Trophoblast cell (in vitro differentiated cells and primary cell): Measurements from ENCODE around the gene SHFL.

ENCODE experiments used
- DNase-seq, 2 donors: peaks; one replicate each; pipeline ENCODE4 v3.0.0-alpha.2; 2016
- H2AFZ ChIP-seq: 2 replicates; pipeline ENCODE4 v1.6.1; 2013; ENCODE audit warnings: low read length, moderate library complexity, mild to moderate bottlenecking; ENCODE audit not compliant: insufficient read depth, poor library complexity
- H2AK5ac ChIP-seq: 2 replicates; pipeline ENCODE4 v1.6.1; 2013; ENCODE audit warnings: mild to moderate bottlenecking, low read length
- H2BK120ac ChIP-seq: 2 replicates; pipeline ENCODE4 v1.6.1; 2013; ENCODE audit warnings: low read length, mild to moderate bottlenecking, moderate library complexity; ENCODE audit not compliant: insufficient read depth, poor library complexity
- H2BK12ac ChIP-seq: 2 replicates; pipeline ENCODE4 v1.6.1; 2013; ENCODE audit warnings: mild to moderate bottlenecking, low read length, moderate library complexity
- H2BK5ac ChIP-seq: 2 replicates; pipeline ENCODE4 v1.6.1; 2013; ENCODE audit warnings: low read length, low read depth, moderate library complexity, mild to moderate bottlenecking; ENCODE audit not compliant: poor library complexity
- H3K14ac ChIP-seq: 2 replicates; pipeline ENCODE4 v1.6.1; 2013; ENCODE audit warnings: mild to moderate bottlenecking, low read length
- H3K18ac ChIP-seq: 2 replicates; pipeline ENCODE4 v1.6.1; 2013; ENCODE audit warnings: mild to moderate bottlenecking, low read length
- H3K23ac ChIP-seq: 2 replicates; pipeline ENCODE4 v1.6.1; 2013; ENCODE audit warnings: low read length
- H3K27ac ChIP-seq: 2 replicates; pipeline ENCODE4 v1.5.1; 2013; ENCODE audit warnings: low read depth, mild to moderate bottlenecking, inconsistent platforms, low read length, moderate library complexity
- H3K27me3 ChIP-seq: 2 replicates; pipeline ENCODE4 v1.6.1; 2013; ENCODE audit warnings: inconsistent platforms, mild to moderate bottlenecking, low read length, moderate library complexity; ENCODE audit not compliant: insufficient read depth
- H3K36me3 ChIP-seq, 2 experiments: 1 replicate in 1 of 2; 2 replicates in 1 of 2; pipeline ENCODE4 v1.6.1; 2013; ENCODE audit warnings: low read length in 2 of 2, mild to moderate bottlenecking in 2 of 2, moderate library complexity in 1 of 2; ENCODE audit not compliant: insufficient read depth in 2 of 2, control insufficient read depth in 1 of 2
- H3K4ac ChIP-seq: 2 replicates; pipeline ENCODE4 v1.6.1; 2013; ENCODE audit warnings: low read depth, mild to moderate bottlenecking, low read length, moderate library complexity
- H3K4me1 ChIP-seq, 2 experiments: 1 replicate in 1 of 2; 2 replicates in 1 of 2; pipeline ENCODE4 v1.6.1; 2013; ENCODE audit warnings: low read length in 2 of 2, mild to moderate bottlenecking in 2 of 2, moderate library complexity in 1 of 2; ENCODE audit not compliant: insufficient read depth in 2 of 2, control insufficient read depth in 1 of 2
- H3K4me2 ChIP-seq: 2 replicates; pipeline ENCODE4 v1.6.1; 2013; ENCODE audit warnings: inconsistent platforms, mild to moderate bottlenecking, low read length, moderate library complexity
- H3K4me3 ChIP-seq: 2 replicates; pipeline ENCODE4 v1.5.1; 2013; ENCODE audit warnings: mild to moderate bottlenecking, low read depth, low read length, inconsistent platforms
- H3K79me1 ChIP-seq: one replicate; pipeline ENCODE4 v1.6.1; 2013; ENCODE audit warnings: low read length
- H3K79me2 ChIP-seq: 2 replicates; pipeline ENCODE4 v1.6.1; 2013; ENCODE audit warnings: low read length, mild to moderate bottlenecking; ENCODE audit not compliant: control insufficient read depth, insufficient read depth, poor library complexity
- H3K9ac ChIP-seq: 2 replicates; pipeline ENCODE4 v1.6.1; 2013; ENCODE audit warnings: mild to moderate bottlenecking, low read length
- H3K9me3 ChIP-seq: 2 replicates; pipeline ENCODE4 v1.6.1; 2013; ENCODE audit warnings: low read depth, mild to moderate bottlenecking, control low read depth, inconsistent platforms, low read length; ENCODE audit not compliant: insufficient read depth
- H4K12ac ChIP-seq: 2 replicates; pipeline ENCODE4 v1.6.1; 2013; ENCODE audit warnings: low read depth, mild to moderate bottlenecking, low read length, moderate library complexity
- H4K8ac ChIP-seq: 2 replicates; pipeline ENCODE4 v1.6.1; 2013; ENCODE audit warnings: low read depth, mild to moderate bottlenecking, low read length, moderate library complexity
- H4K91ac ChIP-seq: one replicate; pipeline ENCODE4 v1.6.1; 2013; ENCODE audit warnings: low read depth, mild to moderate bottlenecking, low read length, moderate library complexity
- WGBS: extraction: QIAGEN DNeasy Blood & Tissue Kit; methylation state at CpG from one replicate; pipeline ENCODE4 v1.1.7; 2013; ENCODE audit warnings: missing lambda C conversion rate; ENCODE audit not compliant: insufficient read length, insufficient coverage; ENCODE audit errors: extremely low coverage; 5-methylcytosine and 5-hydroxymethylcytosine counted together

The SHFL gene

GRCh38 chr19:10107254-10107653 is 21.1 kb downstream of the SHFL start:
- DNase-seq, result no peak
- Histone ChIP-seq H3K36me3 (peaks cover 35 to 42% of the 10 kb centered on the region in 2 experiments), H3K4me2 (peak overlapping the region; percentile 72), H2BK120ac (no peak overlapping the region), H3K4me1 (peaks cover 0 to 11% of the 10 kb centered on the region in 2 experiments), H3K9ac (peak overlapping the region; percentile 57), H3K9me3 (no peaks in the 10 kb centered on the region), H3K27me3 (no peaks in the 10 kb centered on the region), H3K4ac (peak overlapping the region; percentile 90), H3K18ac (no peak overlapping the region), H3K4me3 (no peak overlapping the region), H2AFZ (no peak overlapping the region), H2AK5ac (no peak overlapping the region), H3K27ac (no peak overlapping the region), H4K12ac (no peak overlapping the region), H2BK5ac (no peak overlapping the region), H4K91ac (no peak overlapping the region), H3K79me2 (peaks cover 9% of the 10 kb centered on the region), H3K14ac (no peak overlapping the region), H2BK12ac (no peak overlapping the region), H3K23ac (no peak overlapping the region), H3K79me1 (peaks cover 3% of the 10 kb centered on the region), H4K8ac (peak overlapping the region; percentile 76)
- no CpG with 5 or more reads among the region's 10 CpGs for WGBS

- no peaks in the 10 kb centered on the region for H3K27me3 ChIP-seq
- H3K9ac ChIP-seq, result no peak overlapping the region
- no peaks in the 10 kb centered on the region for H3K9me3 ChIP-seq
- peaks cover 3% of the 10 kb centered on the region for H3K79me1 ChIP-seq
- peaks cover 35 to 44% of the 10 kb centered on the region in 2 experiments for H3K36me3 ChIP-seq
- no peak overlapping the region for H3K27ac ChIP-seq
- no peak overlapping the region for H4K91ac ChIP-seq
- H2AFZ ChIP-seq, result no peak overlapping the region
- no peak overlapping the region for H2BK5ac ChIP-seq
- no peak overlapping the region for H4K8ac ChIP-seq
- no peak overlapping the region for H2BK12ac ChIP-seq
- H3K4ac ChIP-seq, result no peak overlapping the region
- H3K4me3 ChIP-seq, result no peak overlapping the region
- H3K23ac ChIP-seq, result no peak overlapping the region
- no peak overlapping the region for H3K18ac ChIP-seq
- no peak overlapping the region for H3K14ac ChIP-seq
- no peak overlapping the region for H2AK5ac ChIP-seq
- no peak for DNase-seq
- no peak overlapping the region for H4K12ac ChIP-seq
- H3K79me2 ChIP-seq, result peaks cover 9% of the 10 kb centered on the region
- WGBS, result no CpG with 5 or more reads among the region's 14 CpGs
- no peak overlapping the region for H3K4me2 ChIP-seq
- no peak overlapping the region for H2BK120ac ChIP-seq
- H3K4me1 ChIP-seq, result peaks cover 0 to 11% of the 10 kb centered on the region in 2 experiments
Measured at GRCh38 chr19:10107817-10108367, 21.8 kb downstream of the SHFL start.

GRCh38 chr19:10109528-10109927 is 23.4 kb downstream of the SHFL start:
- Histone ChIP-seq H3K18ac (no peak overlapping the region), H3K14ac (no peak overlapping the region), H2BK12ac (no peak overlapping the region), H3K4ac (no peak overlapping the region), H3K4me3 (no peak overlapping the region), H3K9ac (no peak overlapping the region), H3K36me3 (peaks cover 38 to 52% of the 10 kb centered on the region in 2 experiments), H3K79me2 (peaks cover 9% of the 10 kb centered on the region), H3K79me1 (peaks cover 3% of the 10 kb centered on the region), H3K23ac (no peak overlapping the region), H3K27me3 (no peaks in the 10 kb centered on the region), H4K91ac (no peak overlapping the region), H2BK5ac (no peak overlapping the region), H3K4me1 (peaks cover 0 to 11% of the 10 kb centered on the region in 2 experiments), H3K27ac (no peak overlapping the region), H4K8ac (no peak overlapping the region), H2AK5ac (no peak overlapping the region), H2AFZ (no peak overlapping the region), H2BK120ac (no peak overlapping the region), H3K4me2 (no peak overlapping the region), H3K9me3 (no peaks in the 10 kb centered on the region), H4K12ac (no peak overlapping the region)
- no peak for DNase-seq
- WGBS, result no CpG with 5 or more reads among the region's 14 CpGs

GRCh38 chr19:10110076-10110971 is 24.2 kb downstream of the SHFL start:
- H3K9me3 ChIP-seq, result no peaks in the 10 kb centered on the region
- H2AK5ac ChIP-seq, result no peak overlapping the region
- DNase-seq, result no peak
- no peak overlapping the region for H3K4me2 ChIP-seq
- H3K79me2 ChIP-seq, result peaks cover 9% of the 10 kb centered on the region
- no peak overlapping the region for H3K27ac ChIP-seq
- H3K9ac ChIP-seq, result no peak overlapping the region
- H3K27me3 ChIP-seq, result no peaks in the 10 kb centered on the region
- H3K18ac ChIP-seq, result no peak overlapping the region
- no peak overlapping the region for H4K12ac ChIP-seq
- H2BK5ac ChIP-seq, result no peak overlapping the region
- H3K4ac ChIP-seq, result no peak overlapping the region
- H2AFZ ChIP-seq, result no peak overlapping the region
- no peak overlapping the region for H4K8ac ChIP-seq
- no peak overlapping the region for H4K91ac ChIP-seq
- H3K36me3 ChIP-seq, result peaks cover 46 to 59% of the 10 kb centered on the region in 2 experiments
- H3K4me1 ChIP-seq, result peaks cover 0 to 11% of the 10 kb centered on the region in 2 experiments
- H3K23ac ChIP-seq, result no peak overlapping the region
- no peak overlapping the region for H2BK120ac ChIP-seq
- no peak overlapping the region for H3K4me3 ChIP-seq
- no peak overlapping the region for H3K14ac ChIP-seq
- H2BK12ac ChIP-seq, result no peak overlapping the region
- no CpG with 5 or more reads among the region's 44 CpGs for WGBS
- H3K79me1 ChIP-seq, result peaks cover 3% of the 10 kb centered on the region
